Astrocyte (in vitro differentiated cells and primary cell): ENCODE data around the gene CYGB.

Source experiments
- EZH2 ChIP-seq: IDR thresholded peaks from 2 replicates; pipeline ENCODE4 v1.6.1; 2012; ENCODE audit warnings: mild to moderate bottlenecking, low read length, inconsistent platforms; ENCODE audit not compliant: insufficient read depth
- TF ChIP-seq, protein P1 (sequence below): IDR thresholded peaks from 2 replicates; pipeline ENCODE4 v1.5.1; 2011; ENCODE audit warnings: low read depth, mild to moderate bottlenecking, inconsistent platforms, low read length, moderate library complexity; ENCODE audit not compliant: insufficient read depth

DNA sequence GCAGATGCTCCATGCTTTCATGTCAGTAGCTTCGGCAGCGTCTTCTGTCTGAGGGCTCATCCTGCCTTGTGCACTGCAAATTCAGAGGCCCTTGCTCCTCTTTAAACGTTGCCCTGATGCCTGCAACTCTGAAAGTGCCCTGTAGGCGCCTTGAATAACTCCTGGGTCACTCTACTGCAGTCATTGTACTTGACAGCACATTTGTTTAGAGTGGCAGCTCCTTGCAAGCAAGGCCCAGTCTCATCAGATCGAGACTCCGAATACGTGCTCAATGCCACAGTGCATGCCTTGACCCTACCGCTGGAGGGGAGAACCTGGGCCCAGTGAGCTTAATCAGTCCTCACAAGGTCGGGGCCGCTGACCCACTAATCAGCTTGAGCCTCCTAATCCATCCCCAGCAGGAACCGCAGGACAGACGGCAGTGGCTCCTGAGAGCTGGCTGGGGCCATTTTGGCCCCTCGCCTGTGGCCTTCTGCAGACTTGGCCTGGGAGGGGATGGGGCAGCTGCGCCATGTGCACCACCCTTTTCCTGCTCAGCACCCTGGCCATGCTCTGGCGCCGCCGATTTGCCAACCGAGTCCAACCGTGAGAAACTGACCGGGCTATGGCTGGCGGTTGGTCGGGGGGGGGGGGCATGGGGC, 2.2 kb upstream of the CYGB start, which contains the start of gene PRCD:
- TF ChIP-seq, protein P1, sequence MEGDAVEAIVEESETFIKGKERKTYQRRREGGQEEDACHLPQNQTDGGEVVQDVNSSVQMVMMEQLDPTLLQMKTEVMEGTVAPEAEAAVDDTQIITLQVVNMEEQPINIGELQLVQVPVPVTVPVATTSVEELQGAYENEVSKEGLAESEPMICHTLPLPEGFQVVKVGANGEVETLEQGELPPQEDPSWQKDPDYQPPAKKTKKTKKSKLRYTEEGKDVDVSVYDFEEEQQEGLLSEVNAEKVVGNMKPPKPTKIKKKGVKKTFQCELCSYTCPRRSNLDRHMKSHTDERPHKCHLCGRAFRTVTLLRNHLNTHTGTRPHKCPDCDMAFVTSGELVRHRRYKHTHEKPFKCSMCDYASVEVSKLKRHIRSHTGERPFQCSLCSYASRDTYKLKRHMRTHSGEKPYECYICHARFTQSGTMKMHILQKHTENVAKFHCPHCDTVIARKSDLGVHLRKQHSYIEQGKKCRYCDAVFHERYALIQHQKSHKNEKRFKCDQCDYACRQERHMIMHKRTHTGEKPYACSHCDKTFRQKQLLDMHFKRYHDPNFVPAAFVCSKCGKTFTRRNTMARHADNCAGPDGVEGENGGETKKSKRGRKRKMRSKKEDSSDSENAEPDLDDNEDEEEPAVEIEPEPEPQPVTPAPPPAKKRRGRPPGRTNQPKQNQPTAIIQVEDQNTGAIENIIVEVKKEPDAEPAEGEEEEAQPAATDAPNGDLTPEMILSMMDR: no peak
- TF ChIP-seq EZH2: peak; percentile 35
